GM21515 (cell line): ENCODE measurements around the gene ITGB3.
"Not testable (repeated sequence)": the region's sequence is repeated elsewhere in the genome, so short reads cannot be mapped to it uniquely, and the experiment has no call there.

Experiments used
- ATAC-seq: cut with Tn5 transposase; IDR thresholded peaks from one replicate; pipeline ENCODE4 v1.9.1; 2021; ENCODE audit not compliant: unreplicated experiment

ITGB3 gene

GRCh38 chr17:47253541-47254402, at the start of gene ITGB3:
Gene ITGB3 (plus strand): TSS chr17:47253827. CDS start chr17:47253862, 35 bp downstream.
- no peak for ATAC-seq

- no peak for ATAC-seq
Observed at GRCh38 chr17:47203984-47204721, 49.5 kb upstream of the ITGB3 start.

- ATAC-seq: no peak
Observed at GRCh38 chr17:47204722-47205418, 48.8 kb upstream of the ITGB3 start.

- no peak for ATAC-seq
Observed at GRCh38 chr17:47205419-47205963, 48.1 kb upstream of the ITGB3 start.

GRCh38 chr17:47207143-47208067, 46.2 kb upstream of the ITGB3 start:
- ATAC-seq: no peak

- ATAC-seq: no peak
Observed at GRCh38 chr17:47208744-47209488, 44.7 kb upstream of the ITGB3 start, which contains the start of gene MYL4. Gene MYL4 (plus strand): TSS chr17:47209348. CDS start chr17:47209423, 75 bp downstream.

- no peak for ATAC-seq
Observed at GRCh38 chr17:47209499-47209898, 44.1 kb upstream of the ITGB3 start.

- ATAC-seq: no peak
Observed at GRCh38 chr17:47210105-47210504, 43.5 kb upstream of the ITGB3 start.

GRCh38 chr17:47210779-47211178, 42.8 kb upstream of the ITGB3 start:
- no peak for ATAC-seq

- no peak for ATAC-seq
Observed at GRCh38 chr17:47212458-47212857, 41.2 kb upstream of the ITGB3 start.

- no peak for ATAC-seq
Observed at GRCh38 chr17:47213540-47213939, 40.1 kb upstream of the ITGB3 start.

GRCh38 chr17:47214931-47215330, 38.7 kb upstream of the ITGB3 start:
- ATAC-seq: no peak

- not testable (repeated sequence) for ATAC-seq
Observed at GRCh38 chr17:47216821-47217220, 36.8 kb upstream of the ITGB3 start.

- not testable (repeated sequence) for ATAC-seq
Observed at GRCh38 chr17:47217279-47217678, 36.3 kb upstream of the ITGB3 start.

- ATAC-seq: no peak
Observed at GRCh38 chr17:47218896-47219430, 34.7 kb upstream of the ITGB3 start.

GRCh38 chr17:47219621-47220475, 33.8 kb upstream of the ITGB3 start:
- ATAC-seq: no peak

GRCh38 chr17:47220531-47220999, 33.1 kb upstream of the ITGB3 start:
- no peak for ATAC-seq

GRCh38 chr17:47221154-47221553, 32.5 kb upstream of the ITGB3 start:
- ATAC-seq: no peak
